ENCODE results near the gene ZNF628.

- TF ChIP-seq CTCF (IDR thresholded peaks at IDR 0.05) (no peak), ZFX (IDR thresholded peaks at IDR 0.05; ENCODE audit: borderline replicate concordance) (no peak)
Observed at GRCh38 chr19:55481794-55482155, 5.4 kb downstream of the ZNF628 start.

Data from 22Rv1 (cell line).